HG03439 (cell line): ENCODE measurements around the gene SCML2.
"Not testable (repeated sequence)": the region's sequence is repeated elsewhere in the genome, so short reads cannot be mapped to it uniquely, and the experiment has no call there.

ENCODE experiments used
- ATAC-seq: cut with Tn5 transposase; IDR thresholded peaks from one replicate; pipeline ENCODE4 v1.9.1; 2021; ENCODE audit warnings: mild to moderate bottlenecking, moderate library complexity; ENCODE audit not compliant: unreplicated experiment

Gene SCML2

DNA sequence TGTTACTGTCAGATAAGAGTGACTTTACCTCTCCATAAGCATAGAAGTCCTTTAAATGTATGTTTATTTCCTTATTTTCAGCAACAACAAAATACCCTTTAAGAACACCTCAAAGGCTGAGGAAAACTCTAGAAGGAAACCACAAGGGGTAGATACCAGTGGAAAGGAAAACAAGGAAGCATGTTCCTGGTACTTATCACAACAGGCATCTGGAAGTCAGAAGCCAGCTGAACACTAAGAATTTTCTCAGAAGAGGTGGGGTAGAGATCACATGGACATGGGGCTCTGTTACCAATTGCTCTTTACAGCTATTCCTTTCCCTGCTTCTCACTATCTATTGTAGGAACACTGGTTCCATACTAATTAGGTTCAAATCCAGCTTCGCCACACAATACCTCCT is 82.3 kb downstream of the SCML2 start:
- no peak for ATAC-seq

DNA sequence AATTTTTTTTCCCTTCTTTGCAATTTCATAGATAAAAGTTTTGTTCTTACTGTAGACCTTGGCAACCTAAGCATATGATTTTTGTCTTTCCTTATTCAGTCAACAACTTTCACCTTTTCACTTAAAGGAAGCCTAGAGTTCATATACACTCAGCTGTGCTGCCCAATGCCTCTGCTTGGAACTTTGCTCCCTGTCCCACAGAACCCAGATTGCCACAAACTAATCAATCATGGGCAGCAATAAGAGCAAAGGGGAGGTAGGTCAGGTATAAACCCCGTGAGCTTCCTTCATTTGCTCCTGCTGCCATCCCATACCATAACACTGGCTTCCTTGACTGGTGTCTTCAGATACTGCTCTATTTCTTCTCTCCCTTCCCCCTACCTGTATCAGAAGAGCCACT is 82.8 kb downstream of the SCML2 start:
- no peak for ATAC-seq

DNA sequence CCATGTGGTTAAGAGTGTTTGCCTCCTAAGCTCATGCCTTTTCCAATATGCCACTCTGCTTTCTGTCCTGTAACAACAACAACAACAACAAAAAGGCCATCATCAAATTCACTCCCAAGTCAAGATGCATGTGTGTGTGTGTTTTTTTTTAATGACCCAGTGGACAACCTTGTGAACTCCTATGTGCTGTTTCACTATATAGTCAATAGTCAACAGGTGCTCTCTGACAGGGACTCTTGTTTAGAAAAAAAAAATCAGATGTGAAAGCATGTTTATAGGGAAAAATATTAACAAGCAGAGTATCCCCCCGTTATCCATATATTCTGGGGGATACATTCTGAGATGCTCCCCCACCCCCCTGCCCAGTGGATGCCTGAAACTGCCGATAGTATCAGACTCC is 83.2 kb downstream of the SCML2 start:
- no peak for ATAC-seq

DNA sequence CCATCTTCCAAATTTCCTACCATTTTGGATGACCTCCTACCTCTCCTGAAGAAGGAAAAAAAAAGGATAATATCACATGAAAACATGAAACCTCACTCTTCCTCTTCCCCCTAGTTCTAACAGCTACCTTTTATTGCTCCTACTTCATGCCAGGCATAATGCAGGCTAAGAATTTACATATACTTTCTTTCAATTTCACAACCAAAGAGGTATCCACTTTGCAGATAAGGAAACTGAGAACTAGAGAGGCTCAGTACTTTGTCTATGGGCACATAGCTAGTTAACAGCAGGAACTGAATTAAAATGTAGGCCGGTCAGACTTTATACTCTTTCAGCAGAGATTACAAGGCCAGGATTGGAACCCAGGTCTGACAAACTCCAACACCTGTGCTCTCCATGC is 99.4 kb downstream of the SCML2 start:
- ATAC-seq = peak; percentile 56

DNA sequence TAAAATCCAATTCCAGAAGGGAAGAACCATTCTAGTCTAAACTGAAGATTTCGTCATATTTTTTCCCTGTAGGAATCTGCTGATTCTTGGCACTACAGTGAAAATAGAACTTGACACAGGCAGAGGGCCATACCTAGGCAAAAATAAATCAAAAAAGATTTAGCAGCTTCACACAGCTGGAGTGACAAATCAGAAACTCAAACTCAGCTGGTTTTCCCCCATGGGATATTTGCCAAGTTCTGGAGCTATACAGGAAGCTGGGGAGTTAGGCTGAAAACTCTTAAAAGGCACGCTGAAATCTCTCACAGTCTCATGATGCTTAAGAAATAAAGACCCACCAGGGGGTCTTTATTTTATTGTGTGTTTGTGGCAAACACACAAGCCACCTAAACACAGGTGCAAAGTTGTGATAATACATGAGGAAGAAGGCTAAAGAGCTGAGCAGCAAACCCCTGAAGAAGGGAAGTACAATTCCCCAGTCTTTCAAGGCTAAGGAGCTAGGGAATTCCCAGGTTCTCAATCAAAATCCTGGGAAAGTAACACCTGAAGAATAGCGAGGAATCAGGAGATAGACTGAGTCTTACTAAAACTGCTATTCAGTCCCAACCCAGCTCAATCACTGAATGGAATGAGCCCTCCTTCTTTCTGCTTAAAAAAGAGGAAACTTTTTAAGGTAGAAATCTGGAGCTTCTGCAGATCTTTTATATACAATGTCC is 101.7 kb downstream of the SCML2 start:
- ATAC-seq = no peak

DNA sequence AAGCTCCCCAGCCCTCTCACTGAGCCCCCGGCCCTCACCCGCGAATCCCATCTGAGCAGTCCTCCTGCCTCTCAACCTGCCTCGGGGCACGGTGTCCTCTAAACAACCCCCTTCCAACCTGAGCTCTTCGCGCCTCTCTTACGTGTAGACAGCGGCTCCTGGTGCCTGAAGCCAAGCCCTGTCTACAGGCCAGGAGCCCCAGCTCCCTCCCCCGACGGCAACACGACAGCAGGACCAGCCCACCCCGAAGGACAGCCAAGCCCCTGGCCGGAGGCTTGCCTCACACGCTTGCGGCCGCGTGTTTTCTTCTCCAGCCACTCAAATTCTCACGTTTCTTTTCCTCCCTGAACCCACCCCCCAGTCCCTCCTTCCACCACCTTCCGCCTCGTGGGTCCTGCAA is 124.8 kb downstream of the SCML2 start:
- ATAC-seq = not testable (repeated sequence)

DNA sequence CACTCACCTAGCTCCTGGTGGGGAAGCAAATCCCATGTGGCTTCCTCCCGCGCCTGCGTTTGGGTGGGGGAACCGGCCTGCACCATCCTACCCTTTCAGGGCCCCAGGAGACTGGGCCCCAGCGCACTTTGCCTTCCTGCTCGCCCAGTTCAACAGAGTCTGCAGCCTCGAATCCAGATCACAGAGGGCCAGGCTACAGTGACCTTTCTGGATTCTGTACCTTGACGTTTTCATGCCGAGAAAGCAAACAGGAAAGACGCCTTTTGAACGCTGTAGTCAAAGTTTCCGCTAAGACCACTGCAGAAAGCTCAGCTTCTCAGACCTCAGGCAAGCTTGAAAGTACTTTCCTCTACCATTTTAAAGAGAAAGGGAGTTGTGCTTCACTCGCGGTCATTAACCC is 126.4 kb downstream of the SCML2 start:
- ATAC-seq = no peak

DNA sequence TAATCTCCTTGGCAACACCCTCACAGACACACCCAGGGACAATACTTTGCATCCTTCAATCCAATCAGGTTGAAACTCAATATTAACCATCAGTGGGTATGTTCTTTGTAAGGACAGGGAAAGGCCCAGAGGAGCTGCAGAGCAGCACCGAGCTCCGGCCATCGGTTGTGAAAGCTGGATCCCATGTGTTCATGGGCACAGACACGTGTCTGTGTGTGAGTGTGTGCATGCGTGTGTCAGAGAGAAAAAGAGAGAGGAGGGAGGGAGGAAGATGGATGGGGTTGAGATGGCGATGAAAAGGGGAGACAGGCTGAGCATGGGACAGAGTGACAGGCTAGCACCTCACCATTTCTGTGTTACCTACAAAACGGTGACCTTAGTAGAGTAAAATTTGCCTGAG is 127.0 kb downstream of the SCML2 start:
- no peak for ATAC-seq

DNA sequence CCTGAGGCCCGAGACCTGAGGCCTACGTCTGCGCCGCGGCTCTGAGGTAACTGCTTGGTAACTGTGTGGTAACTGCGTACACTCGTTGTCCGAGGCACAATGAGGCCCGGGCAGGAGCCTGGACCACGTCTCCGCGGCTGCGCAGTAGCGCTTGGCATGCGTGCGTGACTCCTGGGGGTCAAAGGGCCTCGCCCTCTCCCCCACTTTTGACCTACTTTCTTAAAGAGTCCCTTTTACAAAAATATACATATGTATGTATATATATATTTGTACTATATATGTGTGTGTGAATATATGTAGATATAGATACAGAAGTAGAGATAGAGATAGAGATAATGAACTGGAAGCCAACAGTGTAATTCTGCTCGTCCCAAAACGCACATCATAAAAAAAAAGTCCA is 133.7 kb downstream of the SCML2 start, which contains the start of gene BEND2:
Gene BEND2, minus strand, starts transcription at position 101 of the 400 bp plus-strand sequence. CDS start 136 bp downstream, outside the sequence.
- ATAC-seq = no peak

DNA sequence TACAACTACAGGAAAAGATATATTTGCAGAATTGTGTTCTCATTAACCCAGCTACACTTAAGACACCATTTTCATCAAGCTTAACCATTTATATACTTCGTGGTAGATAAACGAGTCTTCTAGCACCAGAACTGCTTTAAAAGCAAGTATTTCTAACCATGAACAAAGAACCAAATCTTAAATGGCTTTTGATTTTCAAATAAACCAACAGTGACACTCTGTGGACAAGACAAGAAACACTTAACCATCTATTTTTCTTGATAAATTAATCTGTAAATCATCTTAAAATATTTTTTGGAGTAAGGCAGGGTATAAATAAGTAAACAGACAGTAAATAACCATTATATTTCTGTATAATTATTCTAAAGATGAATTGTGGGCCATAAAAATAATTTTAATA is 144.0 kb downstream of the SCML2 start:
- ATAC-seq = no peak

DNA sequence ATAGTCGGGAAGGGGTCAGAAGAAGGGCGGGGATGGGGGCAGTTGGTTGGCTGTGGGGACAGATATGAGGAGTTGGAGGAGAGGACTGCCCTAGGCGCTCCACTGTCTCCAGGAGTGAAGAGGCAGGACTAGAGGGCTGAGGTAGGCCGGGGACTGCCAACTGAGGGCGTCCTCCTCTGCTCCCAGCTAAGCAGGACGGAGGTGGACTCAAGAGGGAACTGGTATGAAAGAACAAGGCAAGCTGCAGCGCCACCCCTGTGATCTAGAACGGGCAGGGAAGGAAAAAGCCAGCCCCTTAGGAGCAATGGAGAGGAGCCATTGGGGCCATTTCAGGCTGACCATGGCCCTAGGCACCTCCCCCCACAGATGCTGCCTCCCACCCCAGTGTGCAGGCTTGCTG is 147.8 kb downstream of the SCML2 start:
- ATAC-seq = no peak

DNA sequence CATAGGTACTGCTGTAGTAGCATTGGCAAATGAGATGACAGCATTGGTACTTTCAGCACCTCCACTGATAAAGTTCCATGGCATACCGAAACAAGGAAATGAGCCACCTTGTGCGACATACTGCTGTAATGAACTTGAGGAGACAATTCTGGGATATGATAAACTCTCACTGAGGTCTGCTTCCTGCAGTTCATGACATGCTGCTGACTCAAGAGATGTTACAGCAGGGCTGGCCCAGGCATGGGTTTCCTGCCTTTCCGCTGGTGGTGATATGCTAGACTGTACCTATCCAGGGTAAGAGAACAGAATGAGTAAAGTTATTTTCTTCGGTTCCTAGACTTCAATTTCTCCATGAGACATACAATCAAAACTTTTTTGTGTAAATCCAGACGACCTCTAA is 150.9 kb downstream of the SCML2 start:
- ATAC-seq = no peak

DNA sequence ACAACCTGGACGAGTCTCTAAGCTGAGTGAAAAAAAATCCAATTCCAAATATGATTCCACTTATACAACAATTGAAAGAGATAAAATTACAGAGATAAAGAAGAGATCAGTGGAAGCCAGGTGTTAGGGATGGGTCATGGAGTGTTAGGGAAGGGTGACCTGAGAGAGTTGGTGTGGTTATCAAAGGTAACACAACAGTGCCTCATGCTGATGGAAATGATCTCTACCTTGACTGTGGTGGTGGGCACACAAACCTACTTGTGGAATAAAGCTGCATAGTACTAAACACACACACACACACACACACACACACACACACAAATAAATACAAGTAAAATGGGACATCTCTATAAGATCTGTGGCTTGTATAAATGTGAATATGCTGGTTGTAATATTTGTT is 159.8 kb downstream of the SCML2 start:
- no peak for ATAC-seq
